ENCODE measurements around the gene FXYD6.

Gene FXYD6

DNA sequence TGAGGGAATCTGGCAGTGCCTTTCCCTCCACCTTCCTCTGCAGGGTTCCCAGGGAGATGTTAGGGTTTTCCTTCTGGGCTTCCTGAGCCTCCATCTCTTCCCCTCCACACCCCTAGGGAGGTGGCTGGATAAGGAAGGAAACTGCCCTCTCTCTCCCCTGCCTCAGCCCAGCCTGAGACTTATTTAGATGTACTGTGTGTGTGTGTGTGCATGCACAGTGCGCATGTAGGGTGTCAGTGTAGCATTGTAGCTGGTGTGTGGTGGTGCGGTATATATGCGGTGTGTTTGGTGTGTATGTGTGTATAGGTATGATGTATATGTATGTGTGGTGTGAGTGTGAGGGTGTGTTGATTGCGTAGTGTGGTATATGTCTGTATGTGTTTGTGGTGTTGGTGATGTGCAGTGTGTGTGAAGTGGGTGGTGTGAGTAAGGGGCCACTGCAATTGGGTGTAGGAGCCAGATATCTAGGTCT is 1.5 kb downstream of the FXYD6 start:
- no peak overlapping the region for H3K4me3 ChIP-seq (ENCODE audit: low read depth, low read length)
- TF ChIP-seq, protein P1, sequence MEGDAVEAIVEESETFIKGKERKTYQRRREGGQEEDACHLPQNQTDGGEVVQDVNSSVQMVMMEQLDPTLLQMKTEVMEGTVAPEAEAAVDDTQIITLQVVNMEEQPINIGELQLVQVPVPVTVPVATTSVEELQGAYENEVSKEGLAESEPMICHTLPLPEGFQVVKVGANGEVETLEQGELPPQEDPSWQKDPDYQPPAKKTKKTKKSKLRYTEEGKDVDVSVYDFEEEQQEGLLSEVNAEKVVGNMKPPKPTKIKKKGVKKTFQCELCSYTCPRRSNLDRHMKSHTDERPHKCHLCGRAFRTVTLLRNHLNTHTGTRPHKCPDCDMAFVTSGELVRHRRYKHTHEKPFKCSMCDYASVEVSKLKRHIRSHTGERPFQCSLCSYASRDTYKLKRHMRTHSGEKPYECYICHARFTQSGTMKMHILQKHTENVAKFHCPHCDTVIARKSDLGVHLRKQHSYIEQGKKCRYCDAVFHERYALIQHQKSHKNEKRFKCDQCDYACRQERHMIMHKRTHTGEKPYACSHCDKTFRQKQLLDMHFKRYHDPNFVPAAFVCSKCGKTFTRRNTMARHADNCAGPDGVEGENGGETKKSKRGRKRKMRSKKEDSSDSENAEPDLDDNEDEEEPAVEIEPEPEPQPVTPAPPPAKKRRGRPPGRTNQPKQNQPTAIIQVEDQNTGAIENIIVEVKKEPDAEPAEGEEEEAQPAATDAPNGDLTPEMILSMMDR (IDR thresholded peaks at IDR 0.05; ENCODE audit: borderline replicate concordance, insufficient read depth, low read depth, low read length), result no peak

DNA sequence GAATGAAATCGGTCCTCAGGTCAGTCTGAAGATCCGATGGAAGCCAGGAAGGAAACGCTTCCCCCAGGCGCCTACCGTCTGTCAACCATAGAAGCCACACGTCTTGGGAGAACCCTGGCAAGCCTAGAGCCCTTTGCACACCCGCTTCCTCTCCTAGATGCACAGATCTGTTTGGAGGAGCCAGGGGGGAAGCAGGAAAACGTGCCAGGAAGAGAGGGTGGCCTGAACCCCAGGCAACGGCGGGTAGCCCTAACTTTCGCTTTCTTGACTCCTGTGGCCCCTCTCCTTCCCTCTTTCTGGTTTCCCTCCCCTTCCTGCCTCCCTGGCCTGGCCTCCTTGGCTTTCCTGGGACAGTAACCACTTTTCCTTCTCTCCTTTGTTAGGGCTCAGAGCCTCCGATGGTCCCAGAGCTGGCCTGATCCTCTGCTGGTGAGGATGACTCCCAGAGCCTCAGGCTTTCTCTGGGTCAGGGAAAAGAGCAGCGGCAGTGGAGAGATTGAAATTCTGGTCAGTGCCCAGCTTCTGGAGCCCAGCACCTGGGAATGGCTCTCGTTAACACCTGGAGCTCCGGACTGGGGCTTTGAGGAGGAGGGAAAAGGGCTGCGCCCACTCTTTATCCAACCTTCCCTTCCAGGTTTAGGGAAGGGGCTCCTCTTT is 2.1 kb downstream of the FXYD6 start:
- H3K4me3 ChIP-seq (ENCODE audit: low read depth, low read length), result no peak overlapping the region
- TF ChIP-seq, protein P1 (IDR thresholded peaks at IDR 0.05; ENCODE audit: borderline replicate concordance, insufficient read depth, low read depth, low read length), result no peak

DNA sequence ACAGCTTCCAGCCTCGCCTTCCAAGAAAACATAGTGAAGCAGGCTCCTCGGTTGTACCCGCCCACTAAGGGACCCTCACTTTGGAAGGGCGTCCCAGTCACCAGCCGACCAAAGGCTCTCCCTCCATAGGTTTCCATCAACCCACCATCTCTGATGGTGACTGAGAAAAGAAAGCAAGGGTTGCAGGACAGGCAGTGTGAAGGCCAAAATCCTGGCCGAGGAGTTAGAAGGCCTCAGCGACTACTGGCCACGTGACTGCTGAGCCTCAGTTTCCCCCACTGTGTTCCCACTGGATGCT is 2.7 kb downstream of the FXYD6 start:
- TF ChIP-seq, protein P1 (IDR thresholded peaks at IDR 0.05; ENCODE audit: borderline replicate concordance, insufficient read depth, low read depth, low read length), result no peak
- no peak overlapping the region for H3K4me3 ChIP-seq (ENCODE audit: low read depth, low read length)

DNA sequence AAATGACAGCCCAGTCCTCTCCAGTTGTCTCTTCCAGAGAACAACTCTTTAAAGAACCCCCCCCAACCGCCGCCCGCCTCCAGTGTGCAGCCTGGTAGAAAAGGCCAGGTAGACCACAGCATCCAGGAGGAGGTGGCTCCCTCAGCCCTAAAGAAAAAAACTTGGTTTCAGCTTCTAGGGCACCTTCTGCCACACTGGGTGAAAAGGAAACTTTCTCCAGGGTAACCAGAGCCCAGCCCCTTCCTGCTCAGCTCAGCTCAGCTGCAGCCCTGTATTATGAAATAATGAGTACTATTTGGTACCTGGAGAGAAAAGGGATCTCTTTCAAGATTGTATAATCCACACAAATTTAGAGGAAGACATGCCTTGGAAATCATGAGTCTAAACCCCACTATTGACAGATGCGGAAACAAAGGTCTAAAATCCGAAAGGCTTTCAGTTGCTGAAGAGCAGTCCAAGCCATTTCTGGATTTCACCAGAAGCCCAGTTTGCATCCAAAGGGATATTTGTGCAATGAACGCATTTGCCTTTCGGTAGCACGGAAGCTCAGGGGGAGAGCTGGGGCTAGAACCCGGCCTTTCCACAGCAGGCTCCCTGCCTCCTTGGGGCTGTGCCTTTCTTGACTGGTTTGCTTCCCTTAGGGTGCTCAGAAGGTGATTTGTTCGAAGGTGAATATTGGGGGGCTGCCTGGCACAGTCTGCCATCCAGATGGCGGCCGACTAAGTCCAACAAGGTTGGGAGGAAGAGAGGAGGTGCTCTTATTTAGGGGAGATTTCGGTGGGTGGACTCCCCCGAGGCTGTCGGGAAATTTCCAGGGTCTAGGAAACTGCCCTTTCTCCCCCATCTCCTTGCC is 3.3 kb downstream of the FXYD6 start:
- TF ChIP-seq, protein P1 (IDR thresholded peaks at IDR 0.05; ENCODE audit: borderline replicate concordance, insufficient read depth, low read depth, low read length), result no peak
- H3K4me3 ChIP-seq (ENCODE audit: low read depth, low read length), result no peak overlapping the region

DNA sequence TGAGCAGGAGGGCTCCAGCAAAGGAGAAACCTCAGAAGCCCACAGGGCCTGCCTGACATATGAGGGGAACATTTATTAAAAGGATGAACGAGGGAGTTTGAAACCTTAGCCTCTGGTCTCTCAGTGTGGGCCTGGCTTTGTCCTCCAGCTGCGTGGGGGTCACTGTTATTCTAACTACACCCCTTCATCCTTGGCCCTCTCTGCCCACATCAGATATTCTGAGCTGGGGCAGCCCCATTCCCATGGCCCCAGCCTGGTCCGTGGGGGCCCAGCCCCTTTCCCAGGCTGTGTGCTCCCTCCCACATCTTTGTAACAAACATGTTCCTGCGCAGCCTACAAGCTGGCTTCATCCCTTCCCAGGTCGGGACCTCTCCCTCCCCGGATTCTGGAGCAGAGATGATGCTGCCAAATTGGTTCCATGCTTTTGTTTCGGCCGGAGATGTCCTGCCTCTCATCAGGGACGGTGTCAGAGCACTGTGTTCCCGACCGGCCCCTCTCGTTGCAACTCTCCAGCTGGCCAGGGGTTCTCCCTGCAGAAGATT is 4.0 kb downstream of the FXYD6 start:
- no peak overlapping the region for H3K4me3 ChIP-seq (ENCODE audit: low read depth, low read length)
- TF ChIP-seq, protein P1 (IDR thresholded peaks at IDR 0.05; ENCODE audit: borderline replicate concordance, insufficient read depth, low read depth, low read length), result no peak

DNA sequence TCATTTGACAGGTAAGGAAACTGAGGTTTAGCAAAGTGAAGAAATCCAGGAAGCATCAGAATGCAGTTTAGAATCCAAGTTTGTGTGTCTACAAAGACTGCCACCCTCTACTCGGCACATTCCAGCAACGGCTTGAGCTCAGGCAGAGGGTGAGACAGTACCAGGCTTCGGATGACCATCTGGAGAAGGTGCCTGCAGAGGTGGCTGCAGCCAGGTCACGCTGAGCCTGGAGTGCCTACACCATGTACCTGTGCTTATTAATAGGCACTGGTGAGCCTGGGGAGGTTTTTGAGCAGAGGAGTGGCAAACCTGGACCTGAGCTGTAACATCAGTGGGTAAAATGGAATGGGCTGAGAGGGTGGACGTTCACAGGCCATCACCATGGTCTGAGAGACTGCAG is 4.7 kb downstream of the FXYD6 start:
- no peak overlapping the region for H3K4me3 ChIP-seq (ENCODE audit: low read depth, low read length)
- TF ChIP-seq, protein P1 (IDR thresholded peaks at IDR 0.05; ENCODE audit: borderline replicate concordance, insufficient read depth, low read depth, low read length), result no peak
